PC-9 (cell line): ENCODE measurements around the gene MS4A7.

Source experiments
- CTCF ChIP-seq: fragments of 200-600 bp; sonication (generic); conservative IDR thresholded peaks from 2 replicates; pipeline ENCODE4 v1.6.1; 2017; ENCODE audit warnings: mixed run types, antibody characterized with exemption, mild to moderate bottlenecking, moderate library complexity
- EZH2 ChIP-seq: fragments of 200-600 bp; sonication (generic); IDR thresholded peaks from 2 replicates; pipeline ENCODE4 v1.8.0; 2017; ENCODE audit warnings: antibody characterized with exemption, low read depth

DNA sequence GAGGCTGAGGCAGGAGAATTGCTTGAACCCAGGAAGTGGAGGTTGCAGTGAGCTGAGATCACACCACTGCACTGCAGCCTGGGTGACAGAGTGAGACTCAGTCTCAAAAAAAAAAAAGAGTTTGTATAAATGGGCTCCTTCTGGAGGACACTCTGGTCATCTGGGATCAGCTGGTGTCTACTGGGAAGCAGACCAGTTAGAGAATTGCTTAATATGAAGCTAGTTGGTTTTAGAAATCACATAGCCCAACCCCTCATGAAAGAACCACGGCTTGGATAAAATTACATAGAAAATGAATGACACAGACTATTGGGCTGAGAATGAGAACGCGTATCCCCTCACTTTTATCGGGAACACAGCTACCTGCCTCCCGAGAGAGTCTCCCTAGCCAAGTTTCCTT is 14.7 kb downstream of the MS4A7 start:
- no peak for TF ChIP-seq CTCF
- no peak for TF ChIP-seq EZH2
